GM23338 (cell line): ENCODE data around the gene COBL.

Source experiments
- CREB1 ChIP-seq: fragments of 250-450 bp; sonication (Bioruptor Pico); IDR thresholded peaks from 2 replicates; pipeline ENCODE4 v1.5.0; 2020; ENCODE audit warnings: low read depth, mild to moderate bottlenecking, moderate library complexity
- JUNB ChIP-seq: IDR thresholded peaks from one replicate; pipeline ENCODE4 v1.6.1; 2016; ENCODE audit warnings: antibody characterized with exemption; ENCODE audit not compliant: unreplicated experiment
- POLR2AphosphoS5 ChIP-seq: IDR thresholded peaks from 2 replicates; pipeline ENCODE4 v1.6.1; 2016; ENCODE audit warnings: antibody characterized with exemption, low read depth
- TF ChIP-seq, protein P1 (sequence below), 2 experiments: fragments of 200-600 bp in 1 of 2; sonication (generic) in 1 of 2; conservative IDR thresholded peaks; 2 replicates each; pipeline versions ENCODE4 v1.5.1 to v1.6.1; 2016 to 2017; ENCODE audit warnings: antibody characterized with exemption in 2 of 2, low read depth in 2 of 2, mild to moderate bottlenecking in 2 of 2, moderate library complexity in 1 of 2
- TF ChIP-seq, protein P2 (sequence below): IDR thresholded peaks from one replicate; pipeline ENCODE4 v1.6.1; 2018; ENCODE audit warnings: antibody characterized with exemption; ENCODE audit not compliant: unreplicated experiment
- TF ChIP-seq, protein P3 (sequence below): IDR thresholded peaks from 2 replicates; pipeline ENCODE4 v1.6.1; 2016; ENCODE audit warnings: antibody characterized with exemption

DNA sequence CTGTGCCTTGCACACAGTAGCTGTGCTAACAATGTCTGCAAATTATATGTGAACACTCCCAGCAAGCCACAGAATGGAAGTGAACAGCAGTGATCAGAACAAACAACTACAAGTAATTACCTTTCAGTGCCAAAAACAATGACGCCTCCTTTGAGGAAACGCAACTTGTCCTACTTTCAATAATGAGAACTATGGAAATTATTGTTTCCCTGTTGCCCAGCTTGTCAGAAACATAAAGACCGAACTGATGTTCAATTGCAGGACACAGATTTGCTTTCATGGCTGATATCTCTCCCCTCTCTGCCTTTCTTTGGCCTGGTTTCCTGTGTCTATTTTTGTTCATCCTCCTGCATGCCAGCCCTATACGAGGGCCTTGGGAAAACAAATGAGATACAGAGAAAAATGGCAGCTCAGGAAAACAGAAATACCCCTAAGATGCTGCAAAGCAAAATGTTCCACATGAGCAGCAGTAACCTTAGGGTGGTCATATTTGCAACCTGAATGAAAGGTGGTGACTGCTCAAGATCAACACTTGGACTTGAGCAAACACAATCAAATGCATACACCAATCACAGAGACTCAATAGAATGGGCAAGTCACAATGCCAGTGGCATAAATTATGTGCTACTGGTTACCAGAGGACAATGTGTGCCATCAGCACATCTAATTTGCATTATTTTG lies 26.8 kb downstream of the COBL start:
- TF ChIP-seq, protein P1, sequence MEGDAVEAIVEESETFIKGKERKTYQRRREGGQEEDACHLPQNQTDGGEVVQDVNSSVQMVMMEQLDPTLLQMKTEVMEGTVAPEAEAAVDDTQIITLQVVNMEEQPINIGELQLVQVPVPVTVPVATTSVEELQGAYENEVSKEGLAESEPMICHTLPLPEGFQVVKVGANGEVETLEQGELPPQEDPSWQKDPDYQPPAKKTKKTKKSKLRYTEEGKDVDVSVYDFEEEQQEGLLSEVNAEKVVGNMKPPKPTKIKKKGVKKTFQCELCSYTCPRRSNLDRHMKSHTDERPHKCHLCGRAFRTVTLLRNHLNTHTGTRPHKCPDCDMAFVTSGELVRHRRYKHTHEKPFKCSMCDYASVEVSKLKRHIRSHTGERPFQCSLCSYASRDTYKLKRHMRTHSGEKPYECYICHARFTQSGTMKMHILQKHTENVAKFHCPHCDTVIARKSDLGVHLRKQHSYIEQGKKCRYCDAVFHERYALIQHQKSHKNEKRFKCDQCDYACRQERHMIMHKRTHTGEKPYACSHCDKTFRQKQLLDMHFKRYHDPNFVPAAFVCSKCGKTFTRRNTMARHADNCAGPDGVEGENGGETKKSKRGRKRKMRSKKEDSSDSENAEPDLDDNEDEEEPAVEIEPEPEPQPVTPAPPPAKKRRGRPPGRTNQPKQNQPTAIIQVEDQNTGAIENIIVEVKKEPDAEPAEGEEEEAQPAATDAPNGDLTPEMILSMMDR (conservative IDR thresholded peaks at IDR 0.05; ENCODE audit: low read depth in 2 of 2), result no peak
- TF ChIP-seq, protein P2, sequence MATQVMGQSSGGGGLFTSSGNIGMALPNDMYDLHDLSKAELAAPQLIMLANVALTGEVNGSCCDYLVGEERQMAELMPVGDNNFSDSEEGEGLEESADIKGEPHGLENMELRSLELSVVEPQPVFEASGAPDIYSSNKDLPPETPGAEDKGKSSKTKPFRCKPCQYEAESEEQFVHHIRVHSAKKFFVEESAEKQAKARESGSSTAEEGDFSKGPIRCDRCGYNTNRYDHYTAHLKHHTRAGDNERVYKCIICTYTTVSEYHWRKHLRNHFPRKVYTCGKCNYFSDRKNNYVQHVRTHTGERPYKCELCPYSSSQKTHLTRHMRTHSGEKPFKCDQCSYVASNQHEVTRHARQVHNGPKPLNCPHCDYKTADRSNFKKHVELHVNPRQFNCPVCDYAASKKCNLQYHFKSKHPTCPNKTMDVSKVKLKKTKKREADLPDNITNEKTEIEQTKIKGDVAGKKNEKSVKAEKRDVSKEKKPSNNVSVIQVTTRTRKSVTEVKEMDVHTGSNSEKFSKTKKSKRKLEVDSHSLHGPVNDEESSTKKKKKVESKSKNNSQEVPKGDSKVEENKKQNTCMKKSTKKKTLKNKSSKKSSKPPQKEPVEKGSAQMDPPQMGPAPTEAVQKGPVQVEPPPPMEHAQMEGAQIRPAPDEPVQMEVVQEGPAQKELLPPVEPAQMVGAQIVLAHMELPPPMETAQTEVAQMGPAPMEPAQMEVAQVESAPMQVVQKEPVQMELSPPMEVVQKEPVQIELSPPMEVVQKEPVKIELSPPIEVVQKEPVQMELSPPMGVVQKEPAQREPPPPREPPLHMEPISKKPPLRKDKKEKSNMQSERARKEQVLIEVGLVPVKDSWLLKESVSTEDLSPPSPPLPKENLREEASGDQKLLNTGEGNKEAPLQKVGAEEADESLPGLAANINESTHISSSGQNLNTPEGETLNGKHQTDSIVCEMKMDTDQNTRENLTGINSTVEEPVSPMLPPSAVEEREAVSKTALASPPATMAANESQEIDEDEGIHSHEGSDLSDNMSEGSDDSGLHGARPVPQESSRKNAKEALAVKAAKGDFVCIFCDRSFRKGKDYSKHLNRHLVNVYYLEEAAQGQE, result no peak
- TF ChIP-seq CREB1 (CRISPR knock-in tag) (no peak), JUNB (no peak), POLR2AphosphoS5 (no peak)
- TF ChIP-seq, protein P3, sequence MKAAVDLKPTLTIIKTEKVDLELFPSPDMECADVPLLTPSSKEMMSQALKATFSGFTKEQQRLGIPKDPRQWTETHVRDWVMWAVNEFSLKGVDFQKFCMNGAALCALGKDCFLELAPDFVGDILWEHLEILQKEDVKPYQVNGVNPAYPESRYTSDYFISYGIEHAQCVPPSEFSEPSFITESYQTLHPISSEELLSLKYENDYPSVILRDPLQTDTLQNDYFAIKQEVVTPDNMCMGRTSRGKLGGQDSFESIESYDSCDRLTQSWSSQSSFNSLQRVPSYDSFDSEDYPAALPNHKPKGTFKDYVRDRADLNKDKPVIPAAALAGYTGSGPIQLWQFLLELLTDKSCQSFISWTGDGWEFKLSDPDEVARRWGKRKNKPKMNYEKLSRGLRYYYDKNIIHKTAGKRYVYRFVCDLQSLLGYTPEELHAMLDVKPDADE, result no peak
